ENCODE measurements around the gene FFAR1.

DNA sequence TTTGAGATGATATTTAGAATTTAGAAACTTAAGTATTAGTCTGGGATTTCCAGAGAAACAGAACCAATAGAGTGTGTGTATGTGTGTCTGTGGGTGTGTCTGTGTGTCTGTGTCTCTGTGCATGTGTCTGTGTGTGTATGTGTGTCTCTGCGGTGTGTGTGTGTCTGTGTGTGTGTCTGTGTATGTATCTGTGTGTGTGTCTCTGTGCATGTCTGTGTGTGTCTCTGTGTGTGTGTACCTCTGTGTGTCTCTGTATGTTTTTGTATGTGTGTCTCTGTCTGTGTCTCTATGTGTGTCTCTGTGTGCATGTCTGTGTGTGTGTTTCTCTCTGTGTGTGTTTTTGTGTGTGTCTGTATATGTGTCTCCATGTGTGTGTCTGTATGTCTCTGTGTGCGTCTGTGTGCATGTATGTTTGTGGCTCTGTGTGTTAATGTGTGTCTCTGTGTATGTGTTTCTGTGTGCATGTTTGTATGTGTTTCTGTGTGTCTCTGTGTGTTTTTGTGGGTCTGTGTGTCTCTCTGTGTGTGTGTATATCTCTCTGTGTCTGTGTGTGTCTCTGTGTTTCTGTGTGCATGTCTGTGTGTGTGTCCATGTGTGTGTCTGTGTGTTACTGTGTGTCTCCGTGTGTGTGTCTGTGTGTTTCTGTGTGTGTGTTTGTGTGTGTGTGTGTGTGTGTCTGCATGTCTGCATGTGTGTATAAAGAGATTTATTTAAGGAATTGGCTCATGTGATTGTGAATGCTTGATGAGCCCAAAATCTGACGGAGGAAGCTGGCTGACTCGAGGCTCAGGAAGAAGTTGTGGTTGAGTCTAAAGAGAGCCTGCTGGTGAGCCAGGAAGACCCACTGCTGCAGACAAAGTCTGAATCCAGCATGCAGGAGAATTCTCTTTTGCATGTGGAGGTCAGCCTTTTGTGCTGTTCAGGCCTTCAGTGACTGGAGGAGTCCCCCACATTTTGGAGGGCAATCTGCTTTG is 45.3 kb downstream of the FFAR1 start:
- TF ChIP-seq, protein P1, sequence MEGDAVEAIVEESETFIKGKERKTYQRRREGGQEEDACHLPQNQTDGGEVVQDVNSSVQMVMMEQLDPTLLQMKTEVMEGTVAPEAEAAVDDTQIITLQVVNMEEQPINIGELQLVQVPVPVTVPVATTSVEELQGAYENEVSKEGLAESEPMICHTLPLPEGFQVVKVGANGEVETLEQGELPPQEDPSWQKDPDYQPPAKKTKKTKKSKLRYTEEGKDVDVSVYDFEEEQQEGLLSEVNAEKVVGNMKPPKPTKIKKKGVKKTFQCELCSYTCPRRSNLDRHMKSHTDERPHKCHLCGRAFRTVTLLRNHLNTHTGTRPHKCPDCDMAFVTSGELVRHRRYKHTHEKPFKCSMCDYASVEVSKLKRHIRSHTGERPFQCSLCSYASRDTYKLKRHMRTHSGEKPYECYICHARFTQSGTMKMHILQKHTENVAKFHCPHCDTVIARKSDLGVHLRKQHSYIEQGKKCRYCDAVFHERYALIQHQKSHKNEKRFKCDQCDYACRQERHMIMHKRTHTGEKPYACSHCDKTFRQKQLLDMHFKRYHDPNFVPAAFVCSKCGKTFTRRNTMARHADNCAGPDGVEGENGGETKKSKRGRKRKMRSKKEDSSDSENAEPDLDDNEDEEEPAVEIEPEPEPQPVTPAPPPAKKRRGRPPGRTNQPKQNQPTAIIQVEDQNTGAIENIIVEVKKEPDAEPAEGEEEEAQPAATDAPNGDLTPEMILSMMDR (optimal IDR thresholded peaks at IDR 0.05 in 1 of 3, IDR thresholded peaks at IDR 0.05 in 1 of 3, conservative IDR thresholded peaks at IDR 0.05 in 1 of 3; ENCODE audit: extremely low read depth in 1 of 3, insufficient read depth in 2 of 3, low read length in 3 of 3) = no peak
- TF ChIP-seq EZH2 (IDR thresholded peaks at IDR 0.05; ENCODE audit: low read length) = no peak

Measured in keratinocyte (primary cell).